Measurements from ENCODE around the gene ADIPOR2.

DNA sequence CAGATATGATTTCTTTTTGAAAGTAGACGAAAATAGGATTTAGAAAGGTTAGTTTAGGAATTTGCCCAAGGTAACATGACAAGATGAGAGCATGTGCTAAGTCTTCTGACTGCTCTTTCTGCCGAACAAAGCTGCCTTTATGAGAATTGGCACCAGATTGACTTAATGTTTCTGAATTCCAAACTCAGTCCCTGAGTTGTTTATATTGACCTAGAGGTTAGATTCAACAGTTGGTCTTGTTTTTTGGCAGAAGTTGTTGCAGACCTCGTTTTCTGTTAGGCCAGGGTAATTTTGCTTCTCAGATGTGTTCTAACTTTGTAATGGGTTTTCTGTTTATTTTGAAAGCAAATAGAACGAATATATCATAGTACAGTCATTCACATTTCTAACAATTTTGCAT lies 68.0 kb downstream of the ADIPOR2 start:
- TF ChIP-seq, protein P1, sequence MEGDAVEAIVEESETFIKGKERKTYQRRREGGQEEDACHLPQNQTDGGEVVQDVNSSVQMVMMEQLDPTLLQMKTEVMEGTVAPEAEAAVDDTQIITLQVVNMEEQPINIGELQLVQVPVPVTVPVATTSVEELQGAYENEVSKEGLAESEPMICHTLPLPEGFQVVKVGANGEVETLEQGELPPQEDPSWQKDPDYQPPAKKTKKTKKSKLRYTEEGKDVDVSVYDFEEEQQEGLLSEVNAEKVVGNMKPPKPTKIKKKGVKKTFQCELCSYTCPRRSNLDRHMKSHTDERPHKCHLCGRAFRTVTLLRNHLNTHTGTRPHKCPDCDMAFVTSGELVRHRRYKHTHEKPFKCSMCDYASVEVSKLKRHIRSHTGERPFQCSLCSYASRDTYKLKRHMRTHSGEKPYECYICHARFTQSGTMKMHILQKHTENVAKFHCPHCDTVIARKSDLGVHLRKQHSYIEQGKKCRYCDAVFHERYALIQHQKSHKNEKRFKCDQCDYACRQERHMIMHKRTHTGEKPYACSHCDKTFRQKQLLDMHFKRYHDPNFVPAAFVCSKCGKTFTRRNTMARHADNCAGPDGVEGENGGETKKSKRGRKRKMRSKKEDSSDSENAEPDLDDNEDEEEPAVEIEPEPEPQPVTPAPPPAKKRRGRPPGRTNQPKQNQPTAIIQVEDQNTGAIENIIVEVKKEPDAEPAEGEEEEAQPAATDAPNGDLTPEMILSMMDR (IDR thresholded peaks at IDR 0.05) = no peak
- no peak for TF ChIP-seq POLR2A (IDR thresholded peaks at IDR 0.05)
- TF ChIP-seq EP300 (IDR thresholded peaks at IDR 0.05) = no peak

Data from stomach (tissue), 4 donors.